ENCODE measurements around the gene GSTM4. TPM values are rescaled to one million over a fixed set of nuclear protein-coding genes. Genes with fewer than 3 reads are reported as not detected.
"Not testable (repeated sequence)": the region's sequence is repeated elsewhere in the genome, so short reads cannot be mapped to it uniquely, and the experiment has no call there.

The GSTM4 gene
- total RNA-seq, 1 experiment from 2014 or later = 11.9 TPM

GRCh38 chr1:109668123-109668775, 12.3 kb downstream of the GSTM4 start:
- Mint-ChIP-seq H3K27me3 (ENCODE audit: insufficient read depth, unreplicated experiment) (no peaks in the 10 kb centered on the region), H3K36me3 (ENCODE audit: insufficient read depth, unreplicated experiment) (no peaks in the 10 kb centered on the region), H3K4me3 (ENCODE audit: unreplicated experiment) (no peak overlapping the region), H3K27ac (ENCODE audit: unreplicated experiment) (no peak overlapping the region), H3K4me1 (ENCODE audit: low read depth, unreplicated experiment) (no peaks in the 10 kb centered on the region), H3K9me3 (ENCODE audit: unreplicated experiment) (no peaks in the 10 kb centered on the region)
- no peaks in the 10 kb centered on the region for H3K27me3 ChIP-seq (replicated peaks; ENCODE audit: control insufficient read depth, insufficient read depth, low read length)
- DNase-seq = no peak
- no peak overlapping the region for H3K4me3 ChIP-seq (ENCODE audit: low read depth, low read length)
- ChIA-PET POLR2A (no interaction called here), CTCF (interaction anchor here (0.5 kb wide), 1 partner anchor 377 kb away, joined by 4 read pairs; no protein-coding TSS in a partner anchor)
- H3K36me3 ChIP-seq (ENCODE audit: control insufficient read depth, insufficient read depth, low read length) = no peaks in the 10 kb centered on the region
- intact Hi-C loops (cut with micrococcal nuclease; ENCODE audit: unreplicated experiment) = no loop called here
- no peaks in the 10 kb centered on the region for H3K4me1 ChIP-seq
- H3K9me3 ChIP-seq = no peaks in the 10 kb centered on the region
- TF ChIP-seq CTCF (IDR thresholded peaks at IDR 0.05; ENCODE audit: insufficient read depth in 1 of 2, low read depth in 1 of 2, low read length in 1 of 2, severe bottlenecking in 1 of 2, unreplicated experiment in 1 of 2) = no peak
- no TSS peak for BruUV-seq (replicated peaks)

GRCh38 chr1:109669246-109669948, 13.5 kb downstream of the GSTM4 start:
- Histone ChIP-seq H3K27me3 (replicated peaks; ENCODE audit: control insufficient read depth, insufficient read depth, low read length) (no peaks in the 10 kb centered on the region), H3K4me1 (no peaks in the 10 kb centered on the region), H3K36me3 (ENCODE audit: control insufficient read depth, insufficient read depth, low read length) (no peaks in the 10 kb centered on the region), H3K4me3 (ENCODE audit: low read depth, low read length) (no peak overlapping the region), H3K9me3 (no peaks in the 10 kb centered on the region)
- no peak for DNase-seq
- Mint-ChIP-seq H3K36me3 (ENCODE audit: insufficient read depth, unreplicated experiment) (no peaks in the 10 kb centered on the region), H3K27ac (ENCODE audit: unreplicated experiment) (no peak overlapping the region), H3K4me1 (ENCODE audit: low read depth, unreplicated experiment) (no peaks in the 10 kb centered on the region), H3K4me3 (ENCODE audit: unreplicated experiment) (no peak overlapping the region), H3K27me3 (ENCODE audit: insufficient read depth, unreplicated experiment) (no peaks in the 10 kb centered on the region), H3K9me3 (ENCODE audit: unreplicated experiment) (no peaks in the 10 kb centered on the region)
- POLR2A ChIA-PET = no interaction called here
- BruUV-seq (replicated peaks) = no TSS peak
- TF ChIP-seq CTCF (IDR thresholded peaks at IDR 0.05; ENCODE audit: insufficient read depth in 1 of 2, low read depth in 1 of 2, low read length in 1 of 2, severe bottlenecking in 1 of 2, unreplicated experiment in 1 of 2) = no peak
- CTCF ChIA-PET = no interaction called here
- intact Hi-C loops (cut with micrococcal nuclease; ENCODE audit: unreplicated experiment) = no loop called here

GRCh38 chr1:109669949-109670302, 14.0 kb downstream of the GSTM4 start:
- H3K4me3 ChIP-seq (ENCODE audit: low read depth, low read length); intact Hi-C loops (cut with micrococcal nuclease; ENCODE audit: unreplicated experiment); H3K36me3 Mint-ChIP-seq (ENCODE audit: insufficient read depth, unreplicated experiment); H3K4me1 Mint-ChIP-seq (ENCODE audit: low read depth, unreplicated experiment); H3K27me3 Mint-ChIP-seq (ENCODE audit: insufficient read depth, unreplicated experiment); H3K4me1 ChIP-seq; H3K36me3 ChIP-seq (ENCODE audit: control insufficient read depth, insufficient read depth, low read length); H3K9me3 Mint-ChIP-seq (ENCODE audit: unreplicated experiment); H3K4me3 Mint-ChIP-seq (ENCODE audit: unreplicated experiment); BruUV-seq (replicated peaks); H3K9me3 ChIP-seq; DNase-seq; CTCF ChIA-PET; H3K27ac Mint-ChIP-seq (ENCODE audit: unreplicated experiment); POLR2A ChIA-PET; H3K27me3 ChIP-seq (replicated peaks; ENCODE audit: control insufficient read depth, insufficient read depth, low read length): not testable (repeated sequence)
